Neuron (in vitro differentiated cells): ENCODE measurements around the gene EBNA1BP2.

Experiments used
- H2AFZ ChIP-seq: one replicate; pipeline ENCODE4 v1.6.1; 2013; ENCODE audit warnings: low read depth, mild to moderate bottlenecking, inconsistent platforms, low read length, moderate library complexity
- H3K27me3 ChIP-seq: one replicate; pipeline ENCODE4 v1.6.1; 2013; ENCODE audit warnings: low read length; ENCODE audit not compliant: insufficient read depth
- H3K36me3 ChIP-seq: one replicate; pipeline ENCODE4 v1.6.1; 2013; ENCODE audit warnings: low read length; ENCODE audit not compliant: insufficient read depth
- H3K4me1 ChIP-seq: one replicate; pipeline ENCODE4 v1.6.1; 2013; ENCODE audit warnings: low read length; ENCODE audit not compliant: insufficient read depth
- H3K4me3 ChIP-seq: 2 replicates; pipeline ENCODE4 v1.5.1; 2013; ENCODE audit warnings: mild to moderate bottlenecking, low read length, moderate library complexity
- H3K9me3 ChIP-seq: one replicate; pipeline ENCODE4 v1.6.1; 2013; ENCODE audit warnings: low read length

EBNA1BP2 gene

GRCh38 chr1:43197343-43198127 lies 25.4 kb upstream of the EBNA1BP2 start:
- no peaks in the 10 kb centered on the region for H3K36me3 ChIP-seq
- no peaks in the 10 kb centered on the region for H3K4me1 ChIP-seq
- no peaks in the 10 kb centered on the region for H3K9me3 ChIP-seq
- H3K4me3 ChIP-seq = no peak overlapping the region
- H3K27me3 ChIP-seq = no peaks in the 10 kb centered on the region
- no peak overlapping the region for H2AFZ ChIP-seq

GRCh38 chr1:43194509-43194908 lies 22.4 kb upstream of the EBNA1BP2 start:
- no peaks in the 10 kb centered on the region for H3K36me3 ChIP-seq
- no peaks in the 10 kb centered on the region for H3K27me3 ChIP-seq
- H3K9me3 ChIP-seq = no peaks in the 10 kb centered on the region
- H3K4me3 ChIP-seq = no peak overlapping the region
- no peak overlapping the region for H2AFZ ChIP-seq
- H3K4me1 ChIP-seq = no peaks in the 10 kb centered on the region

- no peak overlapping the region for H2AFZ ChIP-seq
- H3K4me3 ChIP-seq = no peak overlapping the region
- H3K27me3 ChIP-seq = no peaks in the 10 kb centered on the region
- no peaks in the 10 kb centered on the region for H3K4me1 ChIP-seq
- H3K9me3 ChIP-seq = no peaks in the 10 kb centered on the region
- H3K36me3 ChIP-seq = no peaks in the 10 kb centered on the region
Observed at GRCh38 chr1:43188106-43188505, 16.0 kb upstream of the EBNA1BP2 start.

GRCh38 chr1:43184995-43185394 lies 12.9 kb upstream of the EBNA1BP2 start:
- no peaks in the 10 kb centered on the region for H3K36me3 ChIP-seq
- no peaks in the 10 kb centered on the region for H3K9me3 ChIP-seq
- H2AFZ ChIP-seq = no peak overlapping the region
- no peaks in the 10 kb centered on the region for H3K27me3 ChIP-seq
- no peaks in the 10 kb centered on the region for H3K4me1 ChIP-seq
- H3K4me3 ChIP-seq = no peak overlapping the region

- Histone ChIP-seq H3K9me3 (no peaks in the 10 kb centered on the region), H2AFZ (no peak overlapping the region), H3K4me3 (no peak overlapping the region), H3K4me1 (no peaks in the 10 kb centered on the region), H3K27me3 (no peaks in the 10 kb centered on the region), H3K36me3 (no peaks in the 10 kb centered on the region)
Observed at GRCh38 chr1:43184388-43184787, 12.3 kb upstream of the EBNA1BP2 start.

GRCh38 chr1:43177691-43178090 lies 5.6 kb upstream of the EBNA1BP2 start:
- no peak overlapping the region for H2AFZ ChIP-seq
- peaks cover 7% of the 10 kb centered on the region for H3K4me1 ChIP-seq
- no peaks in the 10 kb centered on the region for H3K9me3 ChIP-seq
- no peak overlapping the region for H3K4me3 ChIP-seq
- no peaks in the 10 kb centered on the region for H3K36me3 ChIP-seq
- no peaks in the 10 kb centered on the region for H3K27me3 ChIP-seq

- peaks cover 13% of the 10 kb centered on the region for H3K4me1 ChIP-seq
- no peaks in the 10 kb centered on the region for H3K27me3 ChIP-seq
- H3K36me3 ChIP-seq = peaks cover 8% of the 10 kb centered on the region
- H3K4me3 ChIP-seq = no peak overlapping the region
- no peak overlapping the region for H2AFZ ChIP-seq
- no peaks in the 10 kb centered on the region for H3K9me3 ChIP-seq
Observed at GRCh38 chr1:43174873-43175272, 2.8 kb upstream of the EBNA1BP2 start.

- Histone ChIP-seq H2AFZ (peak overlapping the region; percentile 62), H3K9me3 (no peaks in the 10 kb centered on the region), H3K4me3 (peak overlapping the region; percentile 87), H3K4me1 (peaks cover 10% of the 10 kb centered on the region), H3K27me3 (no peaks in the 10 kb centered on the region), H3K36me3 (peaks cover 29% of the 10 kb centered on the region)
Observed at GRCh38 chr1:43172527-43172972, 460 bp upstream of the EBNA1BP2 start.

GRCh38 chr1:43171312-43171875 lies 696 bp downstream of the EBNA1BP2 start:
- peaks cover 6% of the 10 kb centered on the region for H3K4me1 ChIP-seq
- peaks cover 41% of the 10 kb centered on the region for H3K36me3 ChIP-seq
- H3K27me3 ChIP-seq = no peaks in the 10 kb centered on the region
- no peaks in the 10 kb centered on the region for H3K9me3 ChIP-seq
- H2AFZ ChIP-seq = peak overlapping the region; percentile 53
- H3K4me3 ChIP-seq = peak overlapping the region; percentile 87

- H3K27me3 ChIP-seq = no peaks in the 10 kb centered on the region
- H3K4me1 ChIP-seq = no peaks in the 10 kb centered on the region
- H3K36me3 ChIP-seq = peaks cover 68% of the 10 kb centered on the region
- no peaks in the 10 kb centered on the region for H3K9me3 ChIP-seq
- no peak overlapping the region for H2AFZ ChIP-seq
- no peak overlapping the region for H3K4me3 ChIP-seq
Observed at GRCh38 chr1:43165765-43166164, 6.3 kb downstream of the EBNA1BP2 start.

- no peak overlapping the region for H3K4me3 ChIP-seq
- H3K4me1 ChIP-seq = no peaks in the 10 kb centered on the region
- H3K27me3 ChIP-seq = no peaks in the 10 kb centered on the region
- no peak overlapping the region for H2AFZ ChIP-seq
- no peaks in the 10 kb centered on the region for H3K9me3 ChIP-seq
- peaks cover 63% of the 10 kb centered on the region for H3K36me3 ChIP-seq
Observed at GRCh38 chr1:43165162-43165561, 6.9 kb downstream of the EBNA1BP2 start.

- Histone ChIP-seq H3K4me1 (no peaks in the 10 kb centered on the region), H3K9me3 (no peaks in the 10 kb centered on the region), H3K27me3 (no peaks in the 10 kb centered on the region), H2AFZ (no peak overlapping the region), H3K4me3 (no peak overlapping the region), H3K36me3 (no peaks in the 10 kb centered on the region)
Observed at GRCh38 chr1:43156026-43156425, 16.1 kb downstream of the EBNA1BP2 start.

GRCh38 chr1:43153443-43153842 lies 18.6 kb downstream of the EBNA1BP2 start:
- H3K4me1 ChIP-seq = peaks cover 1% of the 10 kb centered on the region
- no peaks in the 10 kb centered on the region for H3K27me3 ChIP-seq
- no peak overlapping the region for H2AFZ ChIP-seq
- no peak overlapping the region for H3K4me3 ChIP-seq
- H3K36me3 ChIP-seq = no peaks in the 10 kb centered on the region
- no peaks in the 10 kb centered on the region for H3K9me3 ChIP-seq
